Stimulated activated CD8-positive, alpha-beta memory T cell treated with anti-CD3 and anti-CD28 coated beads, Interleukin-15, amount 100 ng/mL, for 1 hour (primary cell): Measurements from ENCODE around the gene ZBTB20.

ENCODE experiments used
- DNase-seq: peaks from one replicate; pipeline ENCODE4 v3.0.0-alpha.2; 2020; ENCODE audit warnings: low read depth

Gene ZBTB20

GRCh38 chr3:114760679-114761078, 386.4 kb downstream of the ZBTB20 start:
- no peak for DNase-seq

GRCh38 chr3:114758831-114759699, 388.0 kb downstream of the ZBTB20 start:
- no peak for DNase-seq

GRCh38 chr3:114756506-114757279, 390.4 kb downstream of the ZBTB20 start:
- DNase-seq: no peak

GRCh38 chr3:114746502-114746901, 400.6 kb downstream of the ZBTB20 start:
- DNase-seq: no peak

GRCh38 chr3:114745322-114746240, 401.5 kb downstream of the ZBTB20 start:
- no peak for DNase-seq

- no peak for DNase-seq
Measured at GRCh38 chr3:114743746-114744485, 403.2 kb downstream of the ZBTB20 start.

- no peak for DNase-seq
Measured at GRCh38 chr3:114741066-114741465, 406.0 kb downstream of the ZBTB20 start.

- no peak for DNase-seq
Measured at GRCh38 chr3:114739627-114740026, 407.5 kb downstream of the ZBTB20 start.

GRCh38 chr3:114732353-114732752, 414.7 kb downstream of the ZBTB20 start:
- no peak for DNase-seq

GRCh38 chr3:114730397-114730796, 416.7 kb downstream of the ZBTB20 start:
- no peak for DNase-seq

GRCh38 chr3:114727373-114727772, 419.7 kb downstream of the ZBTB20 start:
- DNase-seq: no peak

- DNase-seq: no peak
Measured at GRCh38 chr3:114725966-114726365, 421.1 kb downstream of the ZBTB20 start.

- DNase-seq: no peak
Measured at GRCh38 chr3:114722530-114722929, 424.6 kb downstream of the ZBTB20 start.

- DNase-seq: no peak
Measured at GRCh38 chr3:114721864-114722263, 425.2 kb downstream of the ZBTB20 start.

- no peak for DNase-seq
Measured at GRCh38 chr3:114721209-114721608, 425.9 kb downstream of the ZBTB20 start.

GRCh38 chr3:114718898-114719210, 428.2 kb downstream of the ZBTB20 start:
- DNase-seq: no peak

- DNase-seq: no peak
Measured at GRCh38 chr3:114718071-114718897, 428.8 kb downstream of the ZBTB20 start.

GRCh38 chr3:114716916-114717315, 430.2 kb downstream of the ZBTB20 start:
- DNase-seq: no peak

GRCh38 chr3:114716126-114716525, 431.0 kb downstream of the ZBTB20 start:
- no peak for DNase-seq

GRCh38 chr3:114714957-114715460, 432.1 kb downstream of the ZBTB20 start:
- DNase-seq: no peak
